H1 (cell line): ENCODE results near the gene TMEM203. TPM values are rescaled to one million over a fixed set of nuclear protein-coding genes. Genes with fewer than 3 reads are reported as not detected.

ENCODE experiments used
- CTCF ChIA-PET: fragments of 300-600 bp; sonication (Branson Sonifier 250); formaldehyde crosslinking; loops from one replicate; lab custom pipeline; 2021; ENCODE audit not compliant: partially characterized antibody; lab: Charles Lee
- POLR2A ChIA-PET: fragments of 300-600 bp; sonication (Branson Sonifier 250); formaldehyde crosslinking; loops from one replicate; lab custom pipeline; 2021; ENCODE audit warnings: inconsistent platforms; ENCODE audit not compliant: partially characterized antibody; lab: Charles Lee
- DNase-seq, 2 experiments: peaks; one replicate each; pipeline versions ENCODE4 v3.0.0 to v3.0.0-alpha.2; 2010 to 2022; ENCODE audit warnings: low spot score in 2 of 2, low read depth in 1 of 2, mixed read lengths in 1 of 2
- FAIRE-seq: peaks from 2 replicates; lab custom pipeline; 2011; peaks lifted over from hg19 to GRCh38; lab: Jason Lieb, UNC
- H2AFZ ChIP-seq: 2 replicates; pipeline ENCODE4 v1.8.1; 2012; ENCODE audit warnings: low read length, inconsistent platforms
- H2AK5ac ChIP-seq: 2 replicates; pipeline ENCODE4 v1.6.1; 2013; ENCODE audit warnings: low read depth, low read length
- H2BK120ac ChIP-seq: replicated peaks from 2 replicates; pipeline ENCODE3; 2013; ENCODE audit warnings: low read depth, low read length, inconsistent platforms
- H2BK12ac ChIP-seq: 2 replicates; pipeline ENCODE4 v1.6.1; 2013; ENCODE audit warnings: low read depth, low read length
- H2BK15ac ChIP-seq: 2 replicates; pipeline ENCODE4 v1.6.1; 2013; ENCODE audit warnings: low read length
- H2BK20ac ChIP-seq: 2 replicates; pipeline ENCODE4 v1.6.1; 2013; ENCODE audit warnings: low read length
- H2BK5ac ChIP-seq: 2 replicates; pipeline ENCODE4 v1.6.1; 2013; ENCODE audit warnings: low read depth, low read length
- H3K14ac ChIP-seq: 2 replicates; pipeline ENCODE4 v1.6.1; 2013; ENCODE audit warnings: inconsistent platforms; ENCODE audit not compliant: insufficient read length
- H3K18ac ChIP-seq: 2 replicates; pipeline ENCODE4 v1.6.1; 2013; ENCODE audit warnings: low read length; ENCODE audit errors: extremely low read depth
- H3K23ac ChIP-seq: 2 replicates; pipeline ENCODE4 v1.6.1; 2013; ENCODE audit warnings: inconsistent platforms; ENCODE audit not compliant: insufficient read length
- H3K23me2 ChIP-seq: 2 replicates; pipeline ENCODE4 v1.6.1; 2013; ENCODE audit warnings: low read depth, low read length
- H3K27ac ChIP-seq: 2 replicates; pipeline ENCODE4 v1.6.1; 2011; ENCODE audit warnings: low read depth, low read length, inconsistent platforms
- H3K27me3 ChIP-seq, 4 experiments: replicated peaks in 1 of 4; 1 replicate in 1 of 4; 2 replicates in 3 of 4; pipeline versions ENCODE4 v1.6.1 to v1.8.1; 2011 to 2013; ENCODE audit warnings: low read length in 3 of 4, mild to moderate bottlenecking in 3 of 4, inconsistent platforms in 2 of 4, mixed read lengths in 2 of 4, moderate library complexity in 1 of 4; ENCODE audit not compliant: control insufficient read depth in 3 of 4, insufficient read depth in 3 of 4; ENCODE audit errors: extremely low read depth in 1 of 4
- H3K36me3 ChIP-seq, 4 experiments: 2 replicates each; pipeline versions ENCODE4 v1.6.1 to v1.8.1; 2011 to 2013; ENCODE audit warnings: mild to moderate bottlenecking in 4 of 4, low read length in 3 of 4, moderate library complexity in 2 of 4, control low read depth in 1 of 4, inconsistent platforms in 1 of 4; ENCODE audit not compliant: insufficient read depth in 4 of 4, control insufficient read depth in 2 of 4
- H3K4ac ChIP-seq: replicated peaks from 2 replicates; pipeline ENCODE3; 2013; ENCODE audit warnings: low read length, low read depth, mixed read lengths, inconsistent platforms; ENCODE audit not compliant: insufficient read length
- H3K4me1 ChIP-seq, 4 experiments: replicated peaks in 1 of 4; 1 replicate in 1 of 4; 2 replicates in 3 of 4; pipeline versions ENCODE4 v1.6.1 to v1.8.1; 2011 to 2013; ENCODE audit warnings: low read length in 3 of 4, inconsistent platforms in 2 of 4, mixed read lengths in 1 of 4; ENCODE audit not compliant: insufficient read depth in 4 of 4, control insufficient read depth in 3 of 4
- H3K4me2 ChIP-seq, 2 experiments: 2 replicates each; pipeline versions ENCODE4 v1.6.1 to v1.8.1; 2011 to 2013; ENCODE audit warnings: low read depth in 2 of 2, low read length in 2 of 2, control low read depth in 1 of 2, inconsistent platforms in 1 of 2, mild to moderate bottlenecking in 1 of 2; ENCODE audit not compliant: insufficient read depth in 1 of 2
- H3K4me3 ChIP-seq, 4 experiments: fragments of 200-600, 300-600 bp in 1 of 4; sonication (generic), shearing (Covaris generic), sonication (Bioruptor Twin) in 1 of 4; 2 replicates each; pipeline versions ENCODE4 v1.5.1 to v1.8.1; 2011 to 2016; ENCODE audit warnings: low read length in 4 of 4, low read depth in 3 of 4, control low read depth in 2 of 4, inconsistent platforms in 2 of 4, mild to moderate bottlenecking in 2 of 4, mixed read lengths in 1 of 4, moderate library complexity in 1 of 4; ENCODE audit not compliant: insufficient read depth in 2 of 4; ENCODE audit errors: extremely low read depth in 1 of 4
- H3K56ac ChIP-seq: replicated peaks from 2 replicates; pipeline ENCODE3; 2013; ENCODE audit warnings: low read depth, mild to moderate bottlenecking, mixed read lengths, low read length, inconsistent platforms; ENCODE audit not compliant: insufficient read length
- H3K79me1 ChIP-seq: 2 replicates; pipeline ENCODE4 v1.6.1; 2013; ENCODE audit warnings: low read depth, low read length, control low read depth
- H3K79me2 ChIP-seq, 2 experiments: 2 replicates each; pipeline versions ENCODE4 v1.6.1 to v1.8.1; 2012 to 2013; ENCODE audit warnings: low read length in 2 of 2, mild to moderate bottlenecking in 2 of 2, inconsistent platforms in 1 of 2; ENCODE audit not compliant: insufficient read depth in 2 of 2, control insufficient read depth in 1 of 2
- H3K9ac ChIP-seq, 4 experiments: replicated peaks in 1 of 4; 1 replicate in 1 of 4; 2 replicates in 3 of 4; pipeline versions ENCODE4 v1.6.1 to v1.8.1; 2011 to 2013; ENCODE audit warnings: low read depth in 3 of 4, low read length in 3 of 4, control low read depth in 2 of 4, mild to moderate bottlenecking in 2 of 4, moderate library complexity in 2 of 4, inconsistent platforms in 1 of 4; ENCODE audit errors: extremely low read depth in 1 of 4
- H3K9me3 ChIP-seq, 2 experiments: 2 replicates each; pipeline versions ENCODE4 v1.6.1 to v1.8.1; 2012 to 2013; ENCODE audit warnings: mild to moderate bottlenecking in 2 of 2, moderate library complexity in 2 of 2, control low read depth in 1 of 2, inconsistent platforms in 1 of 2, low read depth in 1 of 2, low read length in 1 of 2, mixed read lengths in 1 of 2; ENCODE audit not compliant: insufficient read depth in 2 of 2
- H4K20me1 ChIP-seq, 2 experiments: replicated peaks in 1 of 2; 2 replicates each; pipeline versions ENCODE3 to v1.8.1; 2011 to 2013; ENCODE audit warnings: inconsistent platforms in 2 of 2, low read length in 2 of 2, mild to moderate bottlenecking in 1 of 2; ENCODE audit not compliant: insufficient read depth in 2 of 2, control insufficient read depth in 1 of 2
- H4K5ac ChIP-seq: 2 replicates; pipeline ENCODE4 v1.6.1; 2013; ENCODE audit warnings: low read length, low read depth, mixed read lengths, inconsistent platforms; ENCODE audit not compliant: insufficient read length
- H4K8ac ChIP-seq: 2 replicates; pipeline ENCODE4 v1.8.0; 2013; ENCODE audit warnings: mild to moderate bottlenecking, moderate library complexity, low read length, inconsistent platforms; ENCODE audit not compliant: insufficient read depth; ENCODE audit errors: extremely low read depth
- H4K91ac ChIP-seq: replicated peaks from 2 replicates; pipeline ENCODE3; 2013; ENCODE audit warnings: low read length, mixed read lengths, inconsistent platforms; ENCODE audit not compliant: insufficient read length
- CREB1 ChIP-seq: IDR thresholded peaks from 2 replicates; pipeline ENCODE4 v1.6.1; 2012; ENCODE audit warnings: inconsistent platforms
- E2F6 ChIP-seq: IDR thresholded peaks from 2 replicates; pipeline ENCODE4 v1.6.1; 2012; ENCODE audit warnings: inconsistent platforms
- FOSL1 ChIP-seq: IDR thresholded peaks from 2 replicates; pipeline ENCODE4 v1.6.1; 2011; ENCODE audit warnings: mild to moderate bottlenecking, low read depth, low read length, moderate library complexity; ENCODE audit not compliant: insufficient read depth
- PHF8 ChIP-seq: fragments of 200-600 bp; sonication (generic); conservative IDR thresholded peaks from 2 replicates; pipeline ENCODE4 v1.7.1; 2012; ENCODE audit warnings: low read depth, mild to moderate bottlenecking, inconsistent platforms, low read length, moderate library complexity
- RBBP5 ChIP-seq: IDR thresholded peaks from 2 replicates; pipeline ENCODE4 v1.7.1; 2012; ENCODE audit warnings: low read depth, mild to moderate bottlenecking, inconsistent platforms, low read length, moderate library complexity, borderline replicate concordance
- SIRT6 ChIP-seq: IDR thresholded peaks from one replicate; pipeline ENCODE4 v1.7.1; 2012; ENCODE audit warnings: low read length, inconsistent platforms
- SRF ChIP-seq: IDR thresholded peaks from 2 replicates; pipeline ENCODE4 v1.6.1; 2011; ENCODE audit warnings: mild to moderate bottlenecking, low read depth, low read length, moderate library complexity
- WGBS, 2 experiments: shearing (Covaris generic) in 1 of 2; methylation state at CpG; one replicate each; pipeline versions ENCODE4 v1.1.6 to v1.1.7; 2013 to 2015; ENCODE audit warnings: low lambda C conversion rate in 2 of 2, mixed read lengths in 2 of 2, inconsistent platforms in 1 of 2, low coverage in 1 of 2, missing lambda C conversion rate in 1 of 2; ENCODE audit not compliant: insufficient replicate concordance in 2 of 2, insufficient coverage in 1 of 2, insufficient read length in 1 of 2; ENCODE audit errors: extremely low coverage in 1 of 2, missing lambda C conversion rate in 1 of 2; 5-methylcytosine and 5-hydroxymethylcytosine counted together
- polyA plus RNA-seq, 7 experiments: library from polyadenylated mRNA; depleted of rRNA in 3 of 7; stranded (reverse) in 5 of 7; unstranded in 2 of 7; fragments of >200 nt in 5 of 7; fragments of 200-250 nt in 2 of 7; gene quantifications; 1 replicate in 5 of 7; 2 replicates in 1 of 7; 4 replicates in 1 of 7; pipeline versions ENCODE4 v1.2.1 to v1.2.3, GENCODE V29; 2011 to 2013; ENCODE audit warnings: missing spikeins in 2 of 7, mixed read lengths in 2 of 7
- total RNA-seq: library from RNA; stranded (reverse); fragmentation: NEBNext Ultra II Directional; extraction: Animal tissue kit (Norgen Biotek cat#: 25700); gene quantifications from 2 replicates; pipeline ENCODE4 v1.2.1, GENCODE V29; 2021

TMEM203 gene
- total and polyA plus RNA-seq, 2 of the 8 experiments (the other 6 are each of a cell fraction or from before 2014, with no cell fraction given): 44.1 to 57.1 TPM

- no peak overlapping the region for H3K4ac ChIP-seq
- WGBS, 2 experiments: 39% methylated on average over 21 of the region's 21 CpGs; no CpG with 5 or more reads in 1 of the 2 experiments
- ChIA-PET CTCF (interaction anchor here (1.0 to 4.9 kb wide), 9 partner anchors 10 to 175 kb away, joined by 3 to 23 read pairs (median 5); partner anchors contain the start of genes ANAPC2 and SSNA1), POLR2A (interaction anchor here (0.9 to 69.9 kb wide), 8 partner anchors 13 to 80 kb away, joined by 3 to 1462 read pairs (median 10); partner anchors contain the start of genes ANAPC2, CYSRT1, NELFB and RNF208)
- H4K91ac ChIP-seq: no peak overlapping the region
- TF ChIP-seq SRF: no peak
- no peak for TF ChIP-seq CREB1
- TF ChIP-seq PHF8: no peak
- no peak for TF ChIP-seq FOSL1
- no peak for TF ChIP-seq E2F6
- no peak for TF ChIP-seq RBBP5
- TF ChIP-seq SIRT6: no peak
- peak overlapping the region; percentile 78 to 96 (median 89) for H3K4me3 ChIP-seq
- peaks cover 0 to 12% of the 10 kb centered on the region in 2 experiments for H4K20me1 ChIP-seq
- peaks cover 7 to 25% (median 14%) of the 10 kb centered on the region in 4 experiments for H3K4me1 ChIP-seq
- no peak overlapping the region for H3K56ac ChIP-seq
- peak overlapping the region; percentile 66; the same call in 1 of the 2 replicates for H2BK5ac ChIP-seq
- FAIRE-seq: no peak
- no peak overlapping the region for H3K23ac ChIP-seq
- DNase-seq: no peak
- H2BK120ac ChIP-seq: no peak overlapping the region
- peaks cover 17% of the 10 kb centered on the region for H3K79me1 ChIP-seq
- peaks cover 0 to 46% of the 10 kb centered on the region in 2 experiments; a peak in 3 of 4 replicates for H3K79me2 ChIP-seq
- H2AFZ ChIP-seq: no peak overlapping the region
- no peak overlapping the region; the same call in 1 of the 2 replicates for H2BK15ac ChIP-seq
- H3K36me3 ChIP-seq: peaks cover 0 to 4% (median 0%) of the 10 kb centered on the region in 4 experiments; a peak in 1 of 8 replicates
- H3K14ac ChIP-seq: no peak overlapping the region
- H3K18ac ChIP-seq: no peak overlapping the region
- no peaks in the 10 kb centered on the region for H3K27me3 ChIP-seq
- H4K5ac ChIP-seq: no peak overlapping the region
- H2BK20ac ChIP-seq: no peak overlapping the region
- no peaks in the 10 kb centered on the region for H3K9me3 ChIP-seq
- no peak overlapping the region for H2AK5ac ChIP-seq
- H4K8ac ChIP-seq: peak overlapping the region; percentile 97; the same call in 1 of the 2 replicates
- H2BK12ac ChIP-seq: no peak overlapping the region
- H3K27ac ChIP-seq: no peak overlapping the region
- peak overlapping the region; percentile 84 to 99 (median 89) for H3K9ac ChIP-seq
- H3K23me2 ChIP-seq: peaks cover 17% of the 10 kb centered on the region
- H3K4me2 ChIP-seq: peak overlapping the region; percentile 90 to 91
Measured at GRCh38 chr9:137204731-137205125, 720 bp downstream of the TMEM203 start.
